ENCODE results near the gene MRPS27.

GRCh38 chr5:72267685-72268084, 52.4 kb downstream of the MRPS27 start:
- TF ChIP-seq CTCF (IDR thresholded peaks at IDR 0.05 in 4 of 5, conservative IDR thresholded peaks at IDR 0.05 in 1 of 5): no peak
- TF ChIP-seq POLR2A (IDR thresholded peaks at IDR 0.05): no peak
